ENCODE measurements around the gene MFGE8.
"Not testable (repeated sequence)": the region's sequence is repeated elsewhere in the genome, so short reads cannot be mapped to it uniquely, and the experiment has no call there.

MFGE8 gene

DNA sequence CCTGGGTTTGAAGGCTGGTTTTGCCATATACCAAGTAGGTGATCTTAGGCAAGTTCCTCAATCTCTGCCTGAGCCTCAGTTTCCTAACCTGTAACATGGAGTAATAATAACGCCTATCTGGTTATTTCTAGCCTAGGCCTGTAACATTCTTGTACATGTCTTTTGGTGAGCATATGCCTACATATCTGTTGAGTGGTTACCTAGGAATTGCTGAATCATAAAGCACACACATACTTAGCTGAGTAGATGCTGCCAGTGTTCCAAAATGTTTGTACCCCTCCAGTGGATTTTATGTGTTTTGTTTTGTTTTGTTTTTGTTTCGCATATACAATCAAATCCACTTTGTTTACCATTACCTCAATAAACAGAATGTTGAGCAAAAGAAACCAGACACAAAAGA is 17.4 kb upstream of the MFGE8 start:
- DNase-seq (ENCODE audit: extremely low read depth, low read depth): no peak
- TF ChIP-seq, protein P1, sequence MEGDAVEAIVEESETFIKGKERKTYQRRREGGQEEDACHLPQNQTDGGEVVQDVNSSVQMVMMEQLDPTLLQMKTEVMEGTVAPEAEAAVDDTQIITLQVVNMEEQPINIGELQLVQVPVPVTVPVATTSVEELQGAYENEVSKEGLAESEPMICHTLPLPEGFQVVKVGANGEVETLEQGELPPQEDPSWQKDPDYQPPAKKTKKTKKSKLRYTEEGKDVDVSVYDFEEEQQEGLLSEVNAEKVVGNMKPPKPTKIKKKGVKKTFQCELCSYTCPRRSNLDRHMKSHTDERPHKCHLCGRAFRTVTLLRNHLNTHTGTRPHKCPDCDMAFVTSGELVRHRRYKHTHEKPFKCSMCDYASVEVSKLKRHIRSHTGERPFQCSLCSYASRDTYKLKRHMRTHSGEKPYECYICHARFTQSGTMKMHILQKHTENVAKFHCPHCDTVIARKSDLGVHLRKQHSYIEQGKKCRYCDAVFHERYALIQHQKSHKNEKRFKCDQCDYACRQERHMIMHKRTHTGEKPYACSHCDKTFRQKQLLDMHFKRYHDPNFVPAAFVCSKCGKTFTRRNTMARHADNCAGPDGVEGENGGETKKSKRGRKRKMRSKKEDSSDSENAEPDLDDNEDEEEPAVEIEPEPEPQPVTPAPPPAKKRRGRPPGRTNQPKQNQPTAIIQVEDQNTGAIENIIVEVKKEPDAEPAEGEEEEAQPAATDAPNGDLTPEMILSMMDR (IDR thresholded peaks at IDR 0.05; ENCODE audit: low read depth, low read length, missing control alignments): no peak

DNA sequence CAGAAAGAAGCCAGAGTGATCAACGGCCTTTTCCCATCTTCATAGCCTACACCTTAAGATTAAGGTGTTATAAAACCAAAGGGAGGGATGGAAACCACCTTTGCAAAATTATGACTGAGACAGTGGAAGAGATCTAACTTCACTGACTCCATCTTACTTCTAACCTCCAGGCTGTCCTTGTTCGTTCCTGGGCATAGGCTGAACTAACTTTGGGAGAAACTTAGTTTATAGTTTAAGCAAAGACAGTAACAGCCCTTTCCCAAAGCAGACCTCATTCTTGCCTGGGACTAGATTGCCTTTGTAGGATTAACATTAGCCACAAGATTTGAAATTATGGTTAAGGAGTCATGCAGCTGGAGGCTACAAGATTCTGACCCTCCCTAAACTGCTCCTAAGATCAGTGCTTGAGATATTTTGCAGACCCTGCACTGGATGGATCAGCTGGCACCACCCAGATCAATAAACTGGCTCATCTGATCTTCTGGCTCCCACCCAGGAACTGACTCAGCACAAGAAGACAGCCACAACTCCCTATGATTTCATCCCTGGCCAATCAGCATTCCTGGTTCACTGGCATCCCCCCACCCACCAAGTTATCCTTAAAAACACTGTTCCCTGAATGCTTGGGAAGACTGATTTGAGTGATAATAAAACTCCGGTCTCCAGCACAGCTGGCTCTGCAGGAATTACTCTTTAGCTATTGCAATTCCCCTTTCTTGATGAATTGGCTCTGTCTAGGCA is 16.3 kb upstream of the MFGE8 start:
- not testable (repeated sequence) for H3K4me3 ChIP-seq (replicated peaks; ENCODE audit: low read depth, low read length); DNase-seq (ENCODE audit: extremely low read depth, low read depth)

More for the DNA sequence above, 17.4 kb upstream of the MFGE8 start:
- no peak overlapping the region for H3K4me3 ChIP-seq (replicated peaks; ENCODE audit: low read depth, low read length)

DNA sequence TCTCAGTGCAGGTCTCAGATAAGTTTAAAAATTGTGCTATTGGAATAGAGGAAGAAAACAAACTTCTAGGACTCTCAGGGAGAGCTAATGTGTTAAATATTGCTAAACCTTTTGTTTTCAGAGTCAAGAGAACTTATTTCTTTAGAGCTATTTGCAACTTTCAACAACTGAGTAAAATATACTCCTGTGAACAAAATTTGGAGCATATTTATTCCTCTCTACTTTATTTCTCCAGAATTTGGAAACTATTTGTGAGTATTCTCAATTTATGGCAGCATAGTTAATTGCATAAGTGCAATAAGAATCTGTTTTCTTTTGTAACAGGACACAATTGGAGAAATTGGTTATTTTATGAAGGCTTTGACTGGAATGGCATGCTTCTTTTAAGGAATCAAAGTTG is 15.0 kb upstream of the MFGE8 start:
- DNase-seq (ENCODE audit: extremely low read depth, low read depth); H3K4me3 ChIP-seq (replicated peaks; ENCODE audit: low read depth, low read length): not testable (repeated sequence)

DNA sequence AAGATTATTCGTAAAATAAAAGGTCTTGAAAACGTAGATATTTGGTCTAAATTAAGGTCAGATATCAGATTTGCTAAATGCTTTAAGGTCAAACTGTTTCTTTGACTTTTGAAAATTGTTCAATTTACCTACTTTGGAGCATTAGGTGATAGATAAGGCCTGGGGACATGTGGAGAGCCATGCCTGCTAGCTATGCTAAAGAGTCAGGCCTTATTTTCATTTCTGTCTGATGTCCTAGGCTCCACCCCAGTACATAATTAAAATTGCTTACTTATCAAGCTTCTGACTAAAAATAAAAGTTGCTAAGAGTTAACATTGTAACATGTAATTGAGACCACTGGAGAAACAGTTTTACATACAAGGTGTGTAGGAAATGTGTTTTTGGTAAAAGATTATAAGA is 12.5 kb upstream of the MFGE8 start:
- not testable (repeated sequence) for H3K4me3 ChIP-seq (replicated peaks; ENCODE audit: low read depth, low read length)

DNA sequence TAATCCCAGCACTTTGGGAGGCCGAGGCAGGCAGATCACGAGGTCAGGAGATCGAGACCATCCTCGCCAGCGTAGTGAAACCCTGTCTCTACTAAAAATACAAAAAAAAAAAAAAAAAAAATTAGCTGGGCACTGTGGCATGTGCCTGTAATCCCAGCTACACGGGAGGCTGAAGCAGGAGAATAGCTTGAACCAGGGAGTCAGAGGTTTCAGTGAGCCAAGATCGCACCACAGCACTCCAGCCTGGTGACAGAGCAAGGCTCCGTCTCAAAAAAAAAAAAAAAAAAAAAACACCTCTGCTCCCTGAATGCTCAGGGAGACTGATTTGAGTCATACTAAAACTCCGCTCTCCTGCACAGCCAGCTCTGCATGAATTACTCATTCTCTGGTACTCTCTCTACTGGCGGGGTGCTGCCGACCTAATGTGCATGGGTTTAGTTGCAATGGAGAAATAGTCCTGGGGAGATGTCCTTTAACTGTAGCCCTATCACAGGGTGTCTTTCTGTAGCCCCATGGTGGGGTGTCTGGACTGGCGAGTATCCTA is 7.8 kb upstream of the MFGE8 start:
- DNase-seq (ENCODE audit: extremely low read depth, low read depth); H3K4me3 ChIP-seq (replicated peaks; ENCODE audit: low read depth, low read length): not testable (repeated sequence)

More for the DNA sequence above, 12.5 kb upstream of the MFGE8 start:
- DNase-seq (ENCODE audit: extremely low read depth, low read depth): not testable (repeated sequence)

DNA sequence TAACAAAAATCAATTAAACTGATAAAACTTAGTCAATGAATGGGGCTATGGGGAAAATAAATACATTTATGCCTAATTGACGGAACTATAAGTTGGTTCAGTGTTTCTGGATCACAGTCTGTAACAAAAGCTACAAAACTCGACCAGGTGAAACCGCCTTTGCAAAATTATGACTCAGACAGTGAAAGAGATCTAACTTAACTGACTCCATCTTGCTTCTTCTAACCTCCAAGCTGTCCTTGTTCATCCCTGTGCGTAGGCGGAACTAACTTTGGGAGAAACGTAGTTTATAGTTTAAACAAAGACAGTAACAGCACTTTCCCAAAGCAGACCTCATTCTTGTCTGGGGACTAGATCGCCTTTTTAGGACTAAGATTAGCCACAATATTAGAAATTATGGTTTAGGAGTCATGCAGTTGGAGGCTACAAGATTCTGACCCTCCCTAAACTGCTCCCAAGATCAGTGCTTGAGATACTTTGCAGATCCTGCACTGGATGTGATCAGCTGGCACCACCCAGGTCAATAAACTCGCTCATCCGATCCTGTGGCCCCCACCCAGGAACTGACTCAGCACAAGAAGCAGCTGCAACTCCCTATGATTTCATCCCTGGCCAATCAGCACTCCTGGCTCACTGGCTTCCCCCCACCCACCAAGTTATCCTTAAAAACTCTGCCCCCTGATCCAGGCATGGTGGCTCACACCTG is 7.2 kb upstream of the MFGE8 start:
- H3K4me3 ChIP-seq (replicated peaks; ENCODE audit: low read depth, low read length): no peak overlapping the region
- TF ChIP-seq, protein P1 (IDR thresholded peaks at IDR 0.05; ENCODE audit: low read depth, low read length, missing control alignments): no peak
- no peak for DNase-seq (ENCODE audit: extremely low read depth, low read depth)

DNA sequence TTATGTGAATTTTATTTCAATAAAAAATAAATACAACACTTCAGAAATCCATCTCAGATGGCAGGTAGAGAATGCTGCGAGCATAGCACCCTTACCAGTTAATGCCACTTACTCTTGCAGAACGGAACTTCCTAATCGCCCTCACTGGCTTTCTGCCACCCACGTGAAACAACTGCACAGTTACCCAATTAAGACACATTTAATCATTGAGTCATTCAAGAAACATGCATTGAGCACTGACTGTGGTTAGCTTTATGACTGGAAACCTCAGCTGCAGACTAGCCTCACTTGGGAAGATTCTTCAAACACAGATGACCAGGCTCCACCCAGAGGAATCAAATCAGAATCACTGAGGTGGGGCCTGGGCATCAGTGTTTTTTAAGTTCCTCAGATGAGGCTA is 5.6 kb upstream of the MFGE8 start:
- TF ChIP-seq, protein P1 (IDR thresholded peaks at IDR 0.05; ENCODE audit: low read depth, low read length, missing control alignments): no peak
- H3K4me3 ChIP-seq (replicated peaks; ENCODE audit: low read depth, low read length): no peak overlapping the region
- peak; percentile 91 for DNase-seq (ENCODE audit: extremely low read depth, low read depth)

DNA sequence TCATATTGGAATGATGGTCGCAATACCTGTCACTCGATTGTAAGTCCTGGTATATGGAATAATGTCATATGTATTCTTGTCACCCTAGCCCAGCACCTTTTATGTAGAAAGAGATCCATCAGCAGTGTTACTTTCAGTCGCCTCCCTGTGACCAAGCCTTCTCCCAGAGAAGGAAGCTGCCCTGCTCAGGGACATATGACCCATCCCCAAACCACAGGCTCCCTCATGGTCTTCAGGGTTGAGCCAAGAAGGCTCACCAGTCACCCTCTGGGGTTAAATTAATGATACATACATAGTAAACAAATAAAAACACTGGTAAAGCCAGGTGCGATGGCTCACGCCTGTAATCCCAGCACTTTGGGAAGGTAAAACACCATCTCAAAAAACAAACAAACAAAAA is 4.6 kb upstream of the MFGE8 start:
- no peak for DNase-seq (ENCODE audit: extremely low read depth, low read depth)
- TF ChIP-seq, protein P1 (IDR thresholded peaks at IDR 0.05; ENCODE audit: low read depth, low read length, missing control alignments): no peak
- H3K4me3 ChIP-seq (replicated peaks; ENCODE audit: low read depth, low read length): no peak overlapping the region

DNA sequence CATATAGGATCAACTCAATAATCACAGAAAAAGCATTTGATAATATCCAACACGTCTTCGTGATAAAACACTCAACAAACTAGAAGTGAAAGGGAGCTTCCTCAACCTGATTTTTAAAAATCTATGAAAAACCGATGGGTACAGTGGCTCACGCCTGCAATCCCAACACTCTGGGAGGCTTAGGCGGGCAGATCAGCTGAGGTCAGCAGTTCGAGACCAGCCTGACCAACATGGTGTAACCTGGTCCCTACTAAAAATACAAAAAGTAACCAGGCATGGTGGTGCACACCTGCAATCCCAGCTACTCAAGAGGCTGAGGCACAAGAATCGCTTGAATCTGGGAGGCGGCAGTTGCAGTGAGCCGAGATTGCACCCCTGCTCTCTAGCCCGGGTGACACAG is 2.2 kb upstream of the MFGE8 start:
- TF ChIP-seq, protein P1 (IDR thresholded peaks at IDR 0.05; ENCODE audit: low read depth, low read length, missing control alignments): no peak
- no peak for DNase-seq (ENCODE audit: extremely low read depth, low read depth)
- H3K4me3 ChIP-seq (replicated peaks; ENCODE audit: low read depth, low read length): no peak overlapping the region

All from HFF-Myc (cell line).